ENCODE data around the gene MAPK10.

MAPK10 gene

GRCh38 chr4:86274642-86275041, 85.2 kb downstream of the MAPK10 start:
- DNase-seq (ENCODE audit: low read depth), result no peak

- no peak for DNase-seq (ENCODE audit: low read depth)
These were observed 87.2 kb downstream of the MAPK10 start for GRCh38 chr4:86272669-86273068.

GRCh38 chr4:86271057-86271456, 88.8 kb downstream of the MAPK10 start:
- DNase-seq (ENCODE audit: low read depth), result no peak

GRCh38 chr4:86269354-86269753, 90.5 kb downstream of the MAPK10 start:
- no peak for DNase-seq (ENCODE audit: low read depth)

- DNase-seq (ENCODE audit: low read depth), result no peak
These were observed 95.6 kb downstream of the MAPK10 start for GRCh38 chr4:86264241-86264640.

GRCh38 chr4:86261636-86262035, 98.2 kb downstream of the MAPK10 start:
- DNase-seq (ENCODE audit: low read depth), result no peak

- DNase-seq (ENCODE audit: low read depth), result no peak
These were observed 103.8 kb downstream of the MAPK10 start for GRCh38 chr4:86256086-86256485.

GRCh38 chr4:86250619-86251018, 109.2 kb downstream of the MAPK10 start:
- DNase-seq (ENCODE audit: low read depth), result no peak

GRCh38 chr4:86250006-86250405, 109.8 kb downstream of the MAPK10 start:
- no peak for DNase-seq (ENCODE audit: low read depth)

GRCh38 chr4:86249074-86249473, 110.8 kb downstream of the MAPK10 start:
- DNase-seq (ENCODE audit: low read depth), result no peak

- no peak for DNase-seq (ENCODE audit: low read depth)
These were observed 111.9 kb downstream of the MAPK10 start for GRCh38 chr4:86247906-86248305.

- no peak for DNase-seq (ENCODE audit: low read depth)
These were observed 112.5 kb downstream of the MAPK10 start for GRCh38 chr4:86247320-86247719.

GRCh38 chr4:86243750-86244149, 116.1 kb downstream of the MAPK10 start:
- no peak for DNase-seq (ENCODE audit: low read depth)

- DNase-seq (ENCODE audit: low read depth), result no peak
These were observed 117.2 kb downstream of the MAPK10 start for GRCh38 chr4:86242677-86243076.

- no peak for DNase-seq (ENCODE audit: low read depth)
These were observed 124.3 kb downstream of the MAPK10 start for GRCh38 chr4:86235549-86235948.

- no peak for DNase-seq (ENCODE audit: low read depth)
These were observed 126.2 kb downstream of the MAPK10 start for GRCh38 chr4:86233681-86234080.

- DNase-seq (ENCODE audit: low read depth), result no peak
These were observed 126.8 kb downstream of the MAPK10 start for GRCh38 chr4:86233090-86233489.

GRCh38 chr4:86223472-86223871, 136.4 kb downstream of the MAPK10 start:
- no peak for DNase-seq (ENCODE audit: low read depth)

- no peak for DNase-seq (ENCODE audit: low read depth)
These were observed 138.9 kb downstream of the MAPK10 start for GRCh38 chr4:86221002-86221401.

- DNase-seq (ENCODE audit: low read depth), result no peak
These were observed 139.7 kb downstream of the MAPK10 start for GRCh38 chr4:86220121-86220520.

GRCh38 chr4:86218746-86219473, 140.9 kb downstream of the MAPK10 start:
- DNase-seq (ENCODE audit: low read depth), result no peak

GRCh38 chr4:86203176-86203575, 156.7 kb downstream of the MAPK10 start:
- no peak for DNase-seq (ENCODE audit: low read depth)

GRCh38 chr4:86185659-86186058, 174.2 kb downstream of the MAPK10 start:
- DNase-seq (ENCODE audit: low read depth), result no peak

GRCh38 chr4:86184901-86185285, 175.0 kb downstream of the MAPK10 start:
- DNase-seq (ENCODE audit: low read depth), result no peak

Data from activated T-cell treated with anti-CD3 and anti-CD28 coated beads for 1 hour (primary cell).